Measurements from ENCODE around the gene HPRT1. TPM values are rescaled to one million over a fixed set of nuclear protein-coding genes. Genes with fewer than 3 reads are reported as not detected.

Gene HPRT1
- total RNA-seq, 1 donor from 2014 or later, result 10.5 TPM

DNA sequence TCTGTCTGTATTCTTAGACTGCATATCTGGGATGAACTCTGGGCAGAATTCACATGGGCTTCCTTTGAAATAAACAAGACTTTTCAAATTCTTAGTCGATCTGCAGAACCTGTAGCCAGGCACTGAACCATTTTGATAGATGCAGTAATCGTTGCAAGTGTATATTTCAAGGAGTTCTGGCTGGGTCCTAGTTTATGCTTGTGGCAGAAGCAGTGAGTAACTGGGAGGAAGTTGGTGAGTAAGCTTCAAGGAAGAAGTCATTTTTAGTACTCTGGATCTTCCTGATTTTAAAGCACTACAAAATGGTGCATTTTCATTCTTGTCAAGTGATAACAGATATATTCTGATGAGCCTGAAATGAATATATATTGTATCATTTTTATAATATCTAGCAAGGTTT lies 9.5 kb downstream of the HPRT1 start:
- Mint-ChIP-seq H3K9me3 (ENCODE audit: unreplicated experiment) (no peaks in the 10 kb centered on the region), H3K4me1 (ENCODE audit: unreplicated experiment) (no peaks in the 10 kb centered on the region), H3K27ac (ENCODE audit: unreplicated experiment) (no peak overlapping the region), H3K4me3 (ENCODE audit: unreplicated experiment) (no peak overlapping the region), H3K27me3 (ENCODE audit: unreplicated experiment) (no peaks in the 10 kb centered on the region), H3K36me3 (ENCODE audit: low read depth, unreplicated experiment) (no peaks in the 10 kb centered on the region)
- no peak for DNase-seq (ENCODE audit: low spot score)
- TF ChIP-seq, protein P1, sequence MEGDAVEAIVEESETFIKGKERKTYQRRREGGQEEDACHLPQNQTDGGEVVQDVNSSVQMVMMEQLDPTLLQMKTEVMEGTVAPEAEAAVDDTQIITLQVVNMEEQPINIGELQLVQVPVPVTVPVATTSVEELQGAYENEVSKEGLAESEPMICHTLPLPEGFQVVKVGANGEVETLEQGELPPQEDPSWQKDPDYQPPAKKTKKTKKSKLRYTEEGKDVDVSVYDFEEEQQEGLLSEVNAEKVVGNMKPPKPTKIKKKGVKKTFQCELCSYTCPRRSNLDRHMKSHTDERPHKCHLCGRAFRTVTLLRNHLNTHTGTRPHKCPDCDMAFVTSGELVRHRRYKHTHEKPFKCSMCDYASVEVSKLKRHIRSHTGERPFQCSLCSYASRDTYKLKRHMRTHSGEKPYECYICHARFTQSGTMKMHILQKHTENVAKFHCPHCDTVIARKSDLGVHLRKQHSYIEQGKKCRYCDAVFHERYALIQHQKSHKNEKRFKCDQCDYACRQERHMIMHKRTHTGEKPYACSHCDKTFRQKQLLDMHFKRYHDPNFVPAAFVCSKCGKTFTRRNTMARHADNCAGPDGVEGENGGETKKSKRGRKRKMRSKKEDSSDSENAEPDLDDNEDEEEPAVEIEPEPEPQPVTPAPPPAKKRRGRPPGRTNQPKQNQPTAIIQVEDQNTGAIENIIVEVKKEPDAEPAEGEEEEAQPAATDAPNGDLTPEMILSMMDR (IDR thresholded peaks at IDR 0.05; ENCODE audit: unreplicated experiment), result no peak

DNA sequence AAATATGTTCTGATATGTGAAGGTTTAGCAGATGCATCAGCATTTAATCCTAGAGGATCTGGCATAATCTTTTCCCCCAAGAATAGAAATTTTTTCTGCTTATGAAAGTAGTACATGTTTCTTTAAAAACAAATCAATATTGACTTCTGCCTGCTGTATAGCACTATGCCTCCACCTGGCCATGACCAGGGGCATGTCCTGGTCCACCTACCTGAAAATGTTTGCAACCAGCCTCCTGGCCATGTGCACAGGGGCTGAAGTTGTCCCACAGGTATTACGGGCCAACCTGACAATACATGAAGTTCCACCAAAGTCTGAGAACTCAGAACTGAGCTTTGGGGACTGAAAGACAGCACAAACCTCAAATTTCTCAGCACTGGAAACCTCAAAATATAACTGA lies 10.0 kb downstream of the HPRT1 start:
- no peaks in the 10 kb centered on the region for H3K9me3 Mint-ChIP-seq (ENCODE audit: unreplicated experiment)
- TF ChIP-seq, protein P1 (IDR thresholded peaks at IDR 0.05; ENCODE audit: unreplicated experiment), result no peak
- no peaks in the 10 kb centered on the region for H3K27me3 Mint-ChIP-seq (ENCODE audit: unreplicated experiment)
- H3K36me3 Mint-ChIP-seq (ENCODE audit: low read depth, unreplicated experiment), result no peaks in the 10 kb centered on the region
- H3K27ac Mint-ChIP-seq (ENCODE audit: unreplicated experiment), result no peak overlapping the region
- H3K4me3 Mint-ChIP-seq (ENCODE audit: unreplicated experiment), result no peak overlapping the region
- no peaks in the 10 kb centered on the region for H3K4me1 Mint-ChIP-seq (ENCODE audit: unreplicated experiment)
- no peak for DNase-seq (ENCODE audit: low spot score)

DNA sequence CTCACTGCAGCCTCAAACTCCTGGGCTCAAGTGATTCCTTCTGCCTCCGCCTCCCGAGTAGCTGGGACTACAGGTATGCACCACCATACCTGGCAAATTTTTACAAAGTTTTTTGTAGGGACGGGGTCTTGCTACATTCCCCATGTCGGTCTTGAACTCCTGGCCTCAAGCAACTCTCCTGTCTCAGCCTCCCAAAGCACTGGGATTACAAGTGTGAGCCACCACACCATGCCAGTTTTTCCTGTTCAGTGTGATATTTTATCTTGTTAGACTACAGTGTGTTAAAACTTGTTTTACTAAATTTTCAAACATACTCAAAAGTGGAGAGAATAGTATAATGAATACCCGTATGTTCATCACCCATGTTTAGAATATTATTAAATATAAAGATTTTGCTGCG lies 12.1 kb downstream of the HPRT1 start:
- H3K4me3 Mint-ChIP-seq (ENCODE audit: unreplicated experiment), result no peak overlapping the region

DNA sequence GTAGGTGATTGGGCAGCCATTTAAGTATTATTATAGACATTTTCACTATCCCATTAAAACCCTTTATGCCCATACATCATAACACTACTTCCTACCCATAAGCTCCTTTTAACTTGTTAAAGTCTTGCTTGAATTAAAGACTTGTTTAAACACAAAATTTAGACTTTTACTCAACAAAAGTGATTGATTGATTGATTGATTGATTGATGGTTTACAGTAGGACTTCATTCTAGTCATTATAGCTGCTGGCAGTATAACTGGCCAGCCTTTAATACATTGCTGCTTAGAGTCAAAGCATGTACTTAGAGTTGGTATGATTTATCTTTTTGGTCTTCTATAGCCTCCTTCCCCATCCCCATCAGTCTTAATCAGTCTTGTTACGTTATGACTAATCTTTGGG lies 16.3 kb downstream of the HPRT1 start:
- H3K27ac Mint-ChIP-seq (ENCODE audit: unreplicated experiment), result no peak overlapping the region
- TF ChIP-seq, protein P1 (IDR thresholded peaks at IDR 0.05; ENCODE audit: unreplicated experiment), result no peak
- H3K9me3 Mint-ChIP-seq (ENCODE audit: unreplicated experiment), result no peaks in the 10 kb centered on the region
- H3K4me1 Mint-ChIP-seq (ENCODE audit: unreplicated experiment), result no peaks in the 10 kb centered on the region
- no peak for DNase-seq (ENCODE audit: low spot score)
- H3K36me3 Mint-ChIP-seq (ENCODE audit: low read depth, unreplicated experiment), result no peaks in the 10 kb centered on the region
- H3K4me3 Mint-ChIP-seq (ENCODE audit: unreplicated experiment), result no peak overlapping the region
- no peaks in the 10 kb centered on the region for H3K27me3 Mint-ChIP-seq (ENCODE audit: unreplicated experiment)

More for the DNA sequence above, 12.1 kb downstream of the HPRT1 start:
- Mint-ChIP-seq H3K27ac (ENCODE audit: unreplicated experiment) (no peak overlapping the region), H3K27me3 (ENCODE audit: unreplicated experiment) (no peaks in the 10 kb centered on the region), H3K36me3 (ENCODE audit: low read depth, unreplicated experiment) (no peaks in the 10 kb centered on the region), H3K9me3 (ENCODE audit: unreplicated experiment) (no peaks in the 10 kb centered on the region), H3K4me1 (ENCODE audit: unreplicated experiment) (no peaks in the 10 kb centered on the region)
- DNase-seq (ENCODE audit: low spot score), result no peak
- TF ChIP-seq, protein P1 (IDR thresholded peaks at IDR 0.05; ENCODE audit: unreplicated experiment), result no peak

DNA sequence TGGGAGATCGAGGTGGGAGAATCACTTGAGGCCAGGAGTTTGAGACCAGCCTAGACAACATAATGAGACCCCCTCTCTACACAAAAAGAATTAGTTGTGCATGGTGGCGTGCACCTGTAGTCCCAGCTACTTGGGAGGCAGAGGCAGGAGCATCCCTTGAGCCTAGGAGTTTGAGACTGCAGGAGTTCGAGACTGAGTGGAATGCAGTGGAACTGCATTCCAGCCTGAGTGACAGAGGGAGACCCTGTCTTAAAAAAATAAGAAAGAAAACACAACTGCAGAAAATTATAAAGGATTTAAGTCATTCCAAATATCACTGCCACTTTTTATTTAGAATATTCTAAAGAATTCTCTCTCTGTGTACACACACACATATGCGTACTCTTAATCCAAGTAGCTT lies 18.4 kb downstream of the HPRT1 start:
- Mint-ChIP-seq H3K27ac (ENCODE audit: unreplicated experiment) (no peak overlapping the region), H3K27me3 (ENCODE audit: unreplicated experiment) (no peaks in the 10 kb centered on the region), H3K4me3 (ENCODE audit: unreplicated experiment) (no peak overlapping the region), H3K36me3 (ENCODE audit: low read depth, unreplicated experiment) (no peaks in the 10 kb centered on the region), H3K4me1 (ENCODE audit: unreplicated experiment) (no peaks in the 10 kb centered on the region), H3K9me3 (ENCODE audit: unreplicated experiment) (no peaks in the 10 kb centered on the region)
- TF ChIP-seq, protein P1 (IDR thresholded peaks at IDR 0.05; ENCODE audit: unreplicated experiment), result no peak
- no peak for DNase-seq (ENCODE audit: low spot score)

All from endothelial cell (in vitro differentiated cells).